Measurements from ENCODE around the gene CNOT6L. TPM values are rescaled to one million over a fixed set of nuclear protein-coding genes. Genes with fewer than 3 reads are reported as not detected.
A peak's percentile ranks its signal among the peaks of the same experiment; 100 is the strongest.

The CNOT6L gene
- total and polyA plus RNA-seq, 4 donors: 4.3 to 67.8 (median 27.4) TPM

- Histone ChIP-seq H3K27me3 (ENCODE audit: control insufficient read depth in 3 of 3, insufficient read depth in 3 of 3, low read length in 2 of 3) (no peaks in the 10 kb centered on the region), H3K9me3 (ENCODE audit: control insufficient read depth in 4 of 4, insufficient read depth in 3 of 4, low read length in 3 of 4) (no peaks in the 10 kb centered on the region), H3K4me1 (ENCODE audit: control insufficient read depth in 5 of 5, insufficient read depth in 5 of 5, low read length in 5 of 5) (peaks cover 0 to 20% (median 8%) of the 10 kb centered on the region in 5 donors), H3K4me3 (peak overlapping the region; percentile 60), H3K9ac (ENCODE audit: insufficient read depth in 1 of 2, low read length in 2 of 2) (peak overlapping the region; percentile 90 to 96), H3K36me3 (ENCODE audit: control insufficient read depth in 4 of 4, insufficient read depth in 4 of 4, low read length in 4 of 4) (peaks cover 0 to 4% (median 0%) of the 10 kb centered on the region in 4 donors), H3K27ac (ENCODE audit: low read depth in 1 of 2, low read length in 1 of 2) (peak overlapping the region; percentile 95)
- 3 to 4% methylated on average over 14 of the region's 14 CpGs for WGBS, 2 donors
- TF ChIP-seq, protein P1, sequence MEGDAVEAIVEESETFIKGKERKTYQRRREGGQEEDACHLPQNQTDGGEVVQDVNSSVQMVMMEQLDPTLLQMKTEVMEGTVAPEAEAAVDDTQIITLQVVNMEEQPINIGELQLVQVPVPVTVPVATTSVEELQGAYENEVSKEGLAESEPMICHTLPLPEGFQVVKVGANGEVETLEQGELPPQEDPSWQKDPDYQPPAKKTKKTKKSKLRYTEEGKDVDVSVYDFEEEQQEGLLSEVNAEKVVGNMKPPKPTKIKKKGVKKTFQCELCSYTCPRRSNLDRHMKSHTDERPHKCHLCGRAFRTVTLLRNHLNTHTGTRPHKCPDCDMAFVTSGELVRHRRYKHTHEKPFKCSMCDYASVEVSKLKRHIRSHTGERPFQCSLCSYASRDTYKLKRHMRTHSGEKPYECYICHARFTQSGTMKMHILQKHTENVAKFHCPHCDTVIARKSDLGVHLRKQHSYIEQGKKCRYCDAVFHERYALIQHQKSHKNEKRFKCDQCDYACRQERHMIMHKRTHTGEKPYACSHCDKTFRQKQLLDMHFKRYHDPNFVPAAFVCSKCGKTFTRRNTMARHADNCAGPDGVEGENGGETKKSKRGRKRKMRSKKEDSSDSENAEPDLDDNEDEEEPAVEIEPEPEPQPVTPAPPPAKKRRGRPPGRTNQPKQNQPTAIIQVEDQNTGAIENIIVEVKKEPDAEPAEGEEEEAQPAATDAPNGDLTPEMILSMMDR (IDR thresholded peaks at IDR 0.05; ENCODE audit: control extremely low read depth, extremely low read depth): no peak
- DNase-seq: peak in 2 of 3 donors; percentile 19 to 50
- no peak for ATAC-seq (ENCODE audit: insufficient read depth, low FRiP score)
Observed at GRCh38 chr4:77820649-77821561, 1.7 kb upstream of the CNOT6L start.

GRCh38 chr4:77819843-77820648, 878 bp upstream of the CNOT6L start:
- WGBS, 2 donors: 0 to 1% methylated on average over 69 to 81 of the region's 81 CpGs
- ATAC-seq (ENCODE audit: insufficient read depth, low FRiP score): peak; percentile 93
- H3K9ac ChIP-seq (ENCODE audit: insufficient read depth in 1 of 2, low read length in 2 of 2): peak overlapping the region; percentile 90 to 96

GRCh38 chr4:77819404-77819842, 255 bp upstream of the CNOT6L start:
- no peaks in the 10 kb centered on the region for H3K27me3 ChIP-seq (ENCODE audit: control insufficient read depth in 3 of 3, insufficient read depth in 3 of 3, low read length in 2 of 3)
- ATAC-seq (ENCODE audit: insufficient read depth, low FRiP score) (peak; percentile 23), DNase-seq (no peak)
- TF ChIP-seq, protein P1 (IDR thresholded peaks at IDR 0.05; ENCODE audit: control extremely low read depth, extremely low read depth): no peak
- H3K4me1 ChIP-seq (ENCODE audit: control insufficient read depth in 5 of 5, insufficient read depth in 5 of 5, low read length in 5 of 5): peaks cover 0 to 20% (median 14%) of the 10 kb centered on the region in 5 donors
- H3K4me3 ChIP-seq: peak overlapping the region; percentile 95
- peaks cover 0 to 4% (median 0%) of the 10 kb centered on the region in 4 donors for H3K36me3 ChIP-seq (ENCODE audit: control insufficient read depth in 4 of 4, insufficient read depth in 4 of 4, low read length in 4 of 4)
- peak overlapping the region; percentile 95 for H3K27ac ChIP-seq (ENCODE audit: low read depth in 1 of 2, low read length in 1 of 2)
- peak overlapping the region; percentile 82 to 91 for H3K9ac ChIP-seq (ENCODE audit: insufficient read depth in 1 of 2, low read length in 2 of 2)
- no peaks in the 10 kb centered on the region for H3K9me3 ChIP-seq (ENCODE audit: control insufficient read depth in 4 of 4, insufficient read depth in 3 of 4, low read length in 3 of 4)
- 0 to 1% methylated on average over 17 to 66 of the region's 66 CpGs for WGBS, 2 donors

More at GRCh38 chr4:77819843-77820648, 878 bp upstream of the CNOT6L start:
- peak; percentile 91 to 96 (median 94) for DNase-seq
- Histone ChIP-seq H3K36me3 (ENCODE audit: control insufficient read depth in 4 of 4, insufficient read depth in 4 of 4, low read length in 4 of 4) (peaks cover 0 to 4% (median 0%) of the 10 kb centered on the region in 4 donors), H3K4me1 (ENCODE audit: control insufficient read depth in 5 of 5, insufficient read depth in 5 of 5, low read length in 5 of 5) (peaks cover 0 to 20% (median 14%) of the 10 kb centered on the region in 5 donors), H3K27ac (ENCODE audit: low read depth in 1 of 2, low read length in 1 of 2) (peak overlapping the region; percentile 95), H3K9me3 (ENCODE audit: control insufficient read depth in 4 of 4, insufficient read depth in 3 of 4, low read length in 3 of 4) (no peaks in the 10 kb centered on the region), H3K27me3 (ENCODE audit: control insufficient read depth in 3 of 3, insufficient read depth in 3 of 3, low read length in 2 of 3) (no peaks in the 10 kb centered on the region), H3K4me3 (peak overlapping the region; percentile 95)
- TF ChIP-seq, protein P1 (IDR thresholded peaks at IDR 0.05; ENCODE audit: control extremely low read depth, extremely low read depth): no peak

Data from lung (tissue), 12 donors.